Stimulated activated CD4-positive, alpha-beta T cell treated with anti-CD3 and anti-CD28 coated beads, TNF-alpha, amount 100 ng/mL, for 24 hours (primary cell): ENCODE data around the gene ZNF326.
"Not testable (repeated sequence)": the region's sequence is repeated elsewhere in the genome, so short reads cannot be mapped to it uniquely, and the experiment has no call there.

Experiments used
- DNase-seq, 3 experiments: peaks; one replicate each; pipeline ENCODE4 v3.0.0-alpha.2; 2020; ENCODE audit warnings: low read depth in 3 of 3

ZNF326 gene

GRCh38 chr1:89966656-89967055, 28.3 kb upstream of the ZNF326 start:
- no peak for DNase-seq

- DNase-seq: no peak
These were observed 23.3 kb upstream of the ZNF326 start for GRCh38 chr1:89971600-89971999.

GRCh38 chr1:89972024-89972423, 22.9 kb upstream of the ZNF326 start:
- DNase-seq: no peak

- no peak for DNase-seq
These were observed 21.3 kb upstream of the ZNF326 start for GRCh38 chr1:89973471-89974127.

- no peak for DNase-seq
These were observed 20.7 kb upstream of the ZNF326 start for GRCh38 chr1:89974256-89974655.

- DNase-seq: no peak
These were observed 20.0 kb upstream of the ZNF326 start for GRCh38 chr1:89974696-89975470.

- DNase-seq: no peak
These were observed 19.3 kb upstream of the ZNF326 start for GRCh38 chr1:89975540-89976125.

- no peak for DNase-seq
These were observed 16.2 kb upstream of the ZNF326 start for GRCh38 chr1:89978755-89979154.

GRCh38 chr1:89980605-89981004, 14.3 kb upstream of the ZNF326 start:
- no peak for DNase-seq

GRCh38 chr1:89982846-89983245, 12.1 kb upstream of the ZNF326 start:
- not testable (repeated sequence) for DNase-seq

GRCh38 chr1:89984564-89985116, 10.3 kb upstream of the ZNF326 start:
- DNase-seq: not testable (repeated sequence)

GRCh38 chr1:89986020-89986419, 8.9 kb upstream of the ZNF326 start:
- no peak for DNase-seq

- peak in 2 of 3 experiments; percentile 19 to 38 for DNase-seq
These were observed 7.6 kb upstream of the ZNF326 start for GRCh38 chr1:89987159-89987819.

- DNase-seq: no peak
These were observed 5.8 kb upstream of the ZNF326 start for GRCh38 chr1:89989099-89989498.

- DNase-seq: no peak
These were observed 5.1 kb upstream of the ZNF326 start for GRCh38 chr1:89989799-89990198.

GRCh38 chr1:89990976-89991831, 3.7 kb upstream of the ZNF326 start:
- DNase-seq: no peak

- no peak for DNase-seq
These were observed 1.4 kb upstream of the ZNF326 start for GRCh38 chr1:89993541-89993940.

- DNase-seq: no peak
These were observed 592 bp upstream of the ZNF326 start for GRCh38 chr1:89994231-89994804.

GRCh38 chr1:89995598-89996449, 914 bp downstream of the ZNF326 start:
- no peak for DNase-seq
